Lower lobe of right lung (tissue), 2 donors: ENCODE results near the gene SIN3B. TPM values are rescaled to one million over a fixed set of nuclear protein-coding genes. Genes with fewer than 3 reads are reported as not detected.

ENCODE experiments used
- ATAC-seq, 2 donors: fragments of 200-7000 bp; cut with Tn5 transposase; one replicate each; pipeline ENCODE4 v1.9.1; 2020 to 2022; ENCODE audit warnings: mild to moderate bottlenecking in 2 of 2, moderate library complexity in 2 of 2
- DNase-seq: peaks from one replicate; pipeline ENCODE4 v3.0.0-alpha.2; 2020
- H3K27ac ChIP-seq: fragments of 200-600 bp; one replicate; pipeline ENCODE4 v1.8.0; 2022
- H3K27me3 ChIP-seq: fragments of 200-600 bp; one replicate; pipeline ENCODE4 v1.8.0; 2022; ENCODE audit warnings: low read depth
- H3K36me3 ChIP-seq: fragments of 200-600 bp; one replicate; pipeline ENCODE4 v1.8.0; 2022; ENCODE audit warnings: mild to moderate bottlenecking
- H3K4me1 ChIP-seq: fragments of 200-600 bp; one replicate; pipeline ENCODE4 v1.8.0; 2022
- H3K4me3 ChIP-seq: fragments of 200-600 bp; one replicate; pipeline ENCODE4 v1.8.0; 2022; ENCODE audit warnings: mild to moderate bottlenecking
- H3K9me3 ChIP-seq: fragments of 200-600 bp; one replicate; pipeline ENCODE4 v1.8.0; 2022
- intact Hi-C: fragments of 100-400 bp; cut with DNase I; formaldehyde crosslinking; loops from one replicate; pipeline ENCODE4 v1.11.0; 2022
- total RNA-seq: library from RNA; stranded (reverse); fragmentation: NEBNext Ultra II Directional; extraction: Animal tissue kit (Norgen Biotek cat#: 25700); gene quantifications from one replicate; pipeline ENCODE4 v1.2.1, GENCODE V29; 2021
- TF ChIP-seq, protein P1 (sequence below): fragments of 200-600 bp; IDR thresholded peaks from one replicate; pipeline ENCODE4 v1.8.0; 2022; ENCODE audit warnings: antibody characterized with exemption, mild to moderate bottlenecking
- donor health status: DM: no; HTN: yes; CAD: no; lungs with severe emphysema.

The SIN3B gene
- total RNA-seq, 1 donor from 2014 or later = 56.6 TPM

DNA sequence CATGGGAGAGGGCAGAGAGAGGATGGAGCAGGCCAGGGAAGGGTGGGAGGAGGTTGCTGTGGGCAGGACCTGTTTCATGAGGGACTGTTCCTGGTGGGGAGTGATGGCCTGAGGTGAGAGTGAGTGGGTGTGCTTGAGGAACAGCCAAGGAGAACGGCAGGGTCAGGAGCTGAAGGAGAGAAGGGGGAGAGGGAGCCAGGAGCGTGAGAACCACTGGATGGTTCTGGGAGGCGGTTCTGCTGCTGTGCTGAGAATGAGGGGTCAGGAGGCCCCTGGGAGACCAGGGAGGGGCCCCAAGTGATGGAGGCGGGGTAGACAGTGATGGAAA, 7.8 kb downstream of the SIN3B start:
- Histone ChIP-seq H3K27me3 (no peaks in the 10 kb centered on the region), H3K36me3 (peaks cover 96% of the 10 kb centered on the region)
- peak in 1 of 2 donors; percentile 5 for ATAC-seq

DNA sequence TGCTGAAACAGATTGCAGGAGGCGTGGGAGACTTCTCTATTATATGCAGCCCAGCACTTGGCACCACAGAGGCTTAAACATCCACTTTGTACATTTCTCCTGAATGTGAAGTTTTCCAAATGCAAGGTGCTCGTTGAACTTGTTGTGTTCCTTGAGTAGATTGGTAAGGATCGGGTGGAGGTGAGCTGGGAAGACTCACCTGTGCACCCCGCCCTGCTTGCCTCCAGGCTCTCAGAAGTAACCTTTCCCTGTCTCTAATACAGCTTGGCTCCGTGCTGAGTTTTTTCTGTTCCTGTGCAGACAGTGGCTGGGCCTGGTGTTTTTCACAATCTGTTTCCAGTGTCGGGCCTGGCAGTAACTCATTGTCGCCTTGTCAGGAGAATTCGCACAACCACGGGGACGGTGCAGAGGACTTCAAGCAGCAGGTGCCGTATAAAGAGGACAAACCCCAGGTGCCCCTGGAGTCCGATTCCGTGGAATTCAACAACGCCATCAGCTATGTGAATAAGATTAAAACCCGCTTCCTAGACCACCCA, 12.3 kb downstream of the SIN3B start:
- H3K27ac ChIP-seq = no peak overlapping the region
- TF ChIP-seq, protein P1, sequence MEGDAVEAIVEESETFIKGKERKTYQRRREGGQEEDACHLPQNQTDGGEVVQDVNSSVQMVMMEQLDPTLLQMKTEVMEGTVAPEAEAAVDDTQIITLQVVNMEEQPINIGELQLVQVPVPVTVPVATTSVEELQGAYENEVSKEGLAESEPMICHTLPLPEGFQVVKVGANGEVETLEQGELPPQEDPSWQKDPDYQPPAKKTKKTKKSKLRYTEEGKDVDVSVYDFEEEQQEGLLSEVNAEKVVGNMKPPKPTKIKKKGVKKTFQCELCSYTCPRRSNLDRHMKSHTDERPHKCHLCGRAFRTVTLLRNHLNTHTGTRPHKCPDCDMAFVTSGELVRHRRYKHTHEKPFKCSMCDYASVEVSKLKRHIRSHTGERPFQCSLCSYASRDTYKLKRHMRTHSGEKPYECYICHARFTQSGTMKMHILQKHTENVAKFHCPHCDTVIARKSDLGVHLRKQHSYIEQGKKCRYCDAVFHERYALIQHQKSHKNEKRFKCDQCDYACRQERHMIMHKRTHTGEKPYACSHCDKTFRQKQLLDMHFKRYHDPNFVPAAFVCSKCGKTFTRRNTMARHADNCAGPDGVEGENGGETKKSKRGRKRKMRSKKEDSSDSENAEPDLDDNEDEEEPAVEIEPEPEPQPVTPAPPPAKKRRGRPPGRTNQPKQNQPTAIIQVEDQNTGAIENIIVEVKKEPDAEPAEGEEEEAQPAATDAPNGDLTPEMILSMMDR = no peak
- no peaks in the 10 kb centered on the region for H3K27me3 ChIP-seq
- H3K9me3 ChIP-seq = no peaks in the 10 kb centered on the region
- H3K4me3 ChIP-seq = no peak overlapping the region
- H3K4me1 ChIP-seq = peaks cover 3% of the 10 kb centered on the region
- ATAC-seq (no peak), DNase-seq (no peak)
- intact Hi-C loops = no loop called here
- H3K36me3 ChIP-seq = peaks cover 97% of the 10 kb centered on the region

More for the DNA sequence above, 7.8 kb downstream of the SIN3B start:
- no peak overlapping the region for H3K27ac ChIP-seq
- no peaks in the 10 kb centered on the region for H3K9me3 ChIP-seq
- H3K4me1 ChIP-seq = peaks cover 18% of the 10 kb centered on the region
- H3K4me3 ChIP-seq = no peak overlapping the region
- no peak for DNase-seq
- TF ChIP-seq, protein P1 = no peak
- intact Hi-C loops = no loop called here

DNA sequence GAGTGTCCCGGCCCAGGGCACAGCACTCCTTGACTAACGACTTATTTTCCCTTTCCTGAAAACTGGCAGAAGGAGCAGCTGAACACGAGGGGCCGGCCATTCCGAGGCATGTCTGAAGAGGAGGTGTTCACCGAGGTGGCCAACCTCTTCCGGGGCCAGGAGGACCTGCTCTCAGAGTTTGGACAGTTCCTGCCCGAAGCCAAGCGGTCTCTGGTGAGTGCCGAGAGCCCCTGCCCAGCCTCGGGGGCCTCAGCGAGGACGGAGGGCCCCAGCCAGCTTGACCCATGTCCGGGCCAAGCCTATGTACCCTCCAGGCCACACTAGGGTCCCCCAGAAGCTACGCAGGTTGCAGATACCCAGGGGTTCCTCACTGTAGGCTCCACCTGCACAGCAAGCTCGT, 17.7 kb downstream of the SIN3B start:
- Histone ChIP-seq H3K36me3 (peaks cover 100% of the 10 kb centered on the region), H3K4me1 (peaks cover 4% of the 10 kb centered on the region), H3K27me3 (no peaks in the 10 kb centered on the region), H3K4me3 (no peak overlapping the region), H3K27ac (no peak overlapping the region), H3K9me3 (no peaks in the 10 kb centered on the region)
- TF ChIP-seq, protein P1 = no peak
- ATAC-seq (peak in 1 of 2 donors; percentile 16), DNase-seq (no peak)
- intact Hi-C loops = no loop called here

DNA sequence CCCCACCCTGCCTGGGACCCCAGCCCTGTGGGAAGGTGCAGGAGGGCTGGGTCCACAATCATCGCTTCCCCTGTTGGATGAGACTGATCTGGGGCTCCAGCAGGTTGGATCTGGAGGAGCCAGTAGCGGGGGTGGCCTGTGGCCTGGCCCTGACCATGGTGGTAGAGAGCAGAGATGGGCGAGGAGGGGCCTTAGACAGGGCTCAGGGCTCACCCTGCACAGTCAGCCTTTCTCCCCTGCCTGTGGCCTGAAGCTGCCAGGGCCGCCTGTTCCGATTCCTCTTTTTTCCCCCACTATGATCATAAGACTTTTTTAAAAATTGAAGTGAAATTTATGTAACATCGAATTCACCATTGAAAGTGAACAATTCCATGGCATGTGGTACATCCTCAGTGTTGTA, 18.2 kb downstream of the SIN3B start:
- Histone ChIP-seq H3K27me3 (no peaks in the 10 kb centered on the region), H3K4me3 (no peak overlapping the region), H3K9me3 (no peaks in the 10 kb centered on the region), H3K36me3 (peaks cover 100% of the 10 kb centered on the region), H3K27ac (no peak overlapping the region), H3K4me1 (peaks cover 4% of the 10 kb centered on the region)
- ATAC-seq = peak; percentile 59 to 72
- DNase-seq = no peak
- TF ChIP-seq, protein P1 = no peak
- intact Hi-C loops = no loop called here

DNA sequence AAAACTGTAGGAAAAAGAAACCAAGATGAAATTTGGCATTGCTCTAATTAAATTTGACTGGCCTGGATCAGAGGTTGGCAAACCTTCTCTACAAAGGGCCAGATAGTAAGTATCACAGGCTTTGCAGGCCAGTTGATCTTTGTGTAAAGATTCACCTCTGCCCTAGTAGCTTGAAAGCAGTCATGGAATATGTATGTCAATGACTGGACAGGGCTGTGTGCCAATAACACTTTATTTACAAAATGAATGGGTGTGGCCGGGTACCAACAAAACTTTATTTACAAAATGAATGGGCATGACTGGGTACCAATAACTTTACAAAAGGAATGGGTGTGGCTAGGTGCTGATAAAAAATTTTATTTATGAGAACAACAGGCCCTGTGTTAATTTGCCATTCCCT, 20.0 kb downstream of the SIN3B start:
- Histone ChIP-seq H3K27me3 (no peaks in the 10 kb centered on the region), H3K4me1 (peaks cover 4% of the 10 kb centered on the region), H3K9me3 (no peaks in the 10 kb centered on the region), H3K27ac (no peak overlapping the region), H3K36me3 (peaks cover 100% of the 10 kb centered on the region), H3K4me3 (no peak overlapping the region)
- intact Hi-C loops = no loop called here
- no peak for DNase-seq
- TF ChIP-seq, protein P1 = no peak
- ATAC-seq = no peak

DNA sequence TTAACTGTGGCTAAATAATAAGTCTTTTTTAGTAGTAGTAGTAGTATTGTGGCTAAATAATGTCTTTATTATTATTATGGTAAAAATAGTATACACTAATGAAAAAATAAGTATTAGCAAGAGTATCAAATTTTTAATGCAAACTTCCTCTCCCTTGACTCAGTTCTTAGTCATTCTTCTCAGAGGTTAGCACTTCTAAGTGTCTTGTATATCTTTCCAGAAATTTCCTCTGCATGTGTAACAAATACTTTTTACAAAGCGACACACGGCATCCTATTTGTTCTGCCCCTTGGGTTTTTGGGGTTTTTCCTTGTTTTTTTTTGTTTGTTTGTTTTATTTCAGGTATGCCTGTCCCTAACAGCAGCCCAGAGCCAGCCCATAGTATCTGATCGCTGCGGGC, 20.9 kb downstream of the SIN3B start:
- no peak overlapping the region for H3K27ac ChIP-seq
- no peak overlapping the region for H3K4me3 ChIP-seq
- H3K36me3 ChIP-seq = peaks cover 100% of the 10 kb centered on the region
- H3K4me1 ChIP-seq = peaks cover 4% of the 10 kb centered on the region
- no peaks in the 10 kb centered on the region for H3K27me3 ChIP-seq
- ATAC-seq (no peak), DNase-seq (no peak)
- intact Hi-C loops = no loop called here
- TF ChIP-seq, protein P1 = no peak
- no peaks in the 10 kb centered on the region for H3K9me3 ChIP-seq
